Stimulated activated CD4-positive, alpha-beta T cell treated with anti-CD3 and anti-CD28 coated beads, Interleukin-4, amount 100 ng/mL, for 48 hours (primary cell): ENCODE data around the gene PDSS2.

Source experiments
- DNase-seq, 2 donors: peaks; one replicate each; pipeline ENCODE4 v3.0.0-alpha.2; 2020; ENCODE audit warnings: low read depth in 2 of 2

Gene PDSS2

DNA sequence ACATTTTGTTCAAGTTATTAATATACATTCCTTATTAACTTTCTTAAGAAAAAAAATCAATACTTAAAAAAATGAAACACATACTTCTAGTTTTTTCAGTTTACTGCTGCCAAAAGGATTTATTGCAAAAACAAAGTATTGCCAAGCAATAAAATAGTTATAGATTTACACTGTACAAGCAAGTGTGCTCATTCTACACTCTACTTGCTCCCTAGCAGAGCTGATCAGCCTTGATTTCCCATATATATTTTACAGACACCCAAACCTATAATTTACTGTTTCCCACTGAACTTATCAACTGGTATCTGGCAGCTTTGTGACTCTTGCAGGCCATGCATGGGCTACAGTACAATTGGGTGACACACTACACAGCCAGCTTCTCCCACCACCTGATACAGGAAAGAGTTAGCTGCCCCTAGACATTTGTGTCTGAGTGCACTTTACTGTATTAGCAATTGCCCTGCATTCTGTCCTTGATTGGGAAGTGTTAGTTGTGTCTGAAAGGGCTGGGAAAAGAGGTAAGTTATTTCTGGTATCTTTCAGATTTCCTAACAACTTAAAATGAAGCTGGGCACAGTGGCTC lies 188.1 kb downstream of the PDSS2 start:
- no peak for DNase-seq

DNA sequence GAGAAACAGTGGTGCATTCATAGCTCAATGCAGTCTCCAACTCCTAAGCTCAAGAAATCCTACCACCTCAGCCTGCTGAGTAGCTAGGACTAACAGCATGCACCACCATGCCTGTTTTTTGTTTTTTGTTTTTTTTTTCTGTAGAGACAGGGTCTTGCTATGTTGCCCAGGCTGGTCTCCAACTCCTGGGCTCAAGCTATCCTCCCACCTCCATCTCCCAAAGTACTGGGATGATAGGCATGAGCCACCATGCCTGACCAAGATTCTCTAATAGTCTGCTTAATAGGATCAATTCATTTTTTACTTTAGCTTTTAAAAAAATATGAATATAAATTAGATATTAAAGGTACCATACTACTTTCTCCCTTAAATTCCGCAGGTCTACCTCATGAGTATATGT lies 191.7 kb downstream of the PDSS2 start:
- DNase-seq: no peak

DNA sequence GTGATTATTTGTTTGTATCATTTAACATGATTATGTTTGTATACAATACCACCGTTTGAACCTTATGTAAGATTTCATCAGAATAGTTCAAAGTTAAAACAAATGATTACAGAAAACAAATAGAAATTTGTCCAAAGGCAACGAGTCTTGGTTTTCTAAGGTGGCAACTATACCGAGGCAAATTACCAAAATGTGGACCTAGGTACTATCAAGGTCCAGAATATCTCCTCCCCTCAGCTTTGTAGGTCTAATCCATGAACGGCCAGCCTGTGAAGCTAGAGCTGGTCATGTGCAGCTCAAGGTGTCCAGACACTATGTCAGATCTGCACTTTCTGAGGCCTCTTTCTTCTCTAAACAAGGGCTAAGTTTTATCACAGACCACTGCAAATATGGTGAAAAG lies 192.4 kb downstream of the PDSS2 start:
- DNase-seq: no peak

DNA sequence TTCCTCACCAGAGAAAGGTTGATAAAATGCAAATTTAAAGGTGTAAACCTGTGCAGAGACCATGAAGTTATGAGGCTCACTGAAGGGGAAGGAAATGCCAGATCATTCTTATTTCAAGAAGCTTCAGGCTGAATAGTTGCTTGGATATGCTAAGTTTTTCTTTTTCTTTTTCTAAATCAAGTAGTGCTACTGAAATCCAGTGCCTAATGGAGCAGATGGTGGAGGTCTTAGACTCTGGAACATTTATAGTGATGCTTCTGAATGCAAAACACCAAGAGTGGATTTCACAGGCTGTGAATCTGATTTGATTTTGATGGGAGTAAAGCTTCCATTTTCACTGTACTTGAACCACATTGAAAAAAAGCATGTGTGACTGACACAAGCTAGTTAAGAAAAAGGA lies 192.8 kb downstream of the PDSS2 start:
- no peak for DNase-seq

DNA sequence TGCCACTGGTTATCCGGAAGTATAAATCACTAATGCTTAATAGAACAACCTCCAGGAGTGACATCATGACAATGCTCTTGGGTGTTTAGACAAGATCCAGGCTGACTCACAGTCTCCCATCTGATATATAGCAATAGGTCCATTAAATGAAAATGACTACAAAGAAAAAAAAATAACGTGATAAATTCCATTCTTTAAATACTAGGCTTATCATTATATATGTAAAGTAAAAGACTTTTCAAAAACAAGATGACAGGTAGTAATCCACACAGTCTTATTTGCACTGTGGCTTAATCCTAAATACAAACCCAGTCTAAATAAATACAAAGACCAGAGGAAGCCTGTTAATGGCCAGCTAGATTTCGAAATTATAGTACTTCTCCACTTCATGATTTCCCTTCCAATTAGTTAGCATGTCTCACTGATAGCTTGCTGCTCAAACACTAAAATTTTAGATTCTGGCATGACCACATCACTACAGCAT lies 195.0 kb downstream of the PDSS2 start:
- DNase-seq: no peak

DNA sequence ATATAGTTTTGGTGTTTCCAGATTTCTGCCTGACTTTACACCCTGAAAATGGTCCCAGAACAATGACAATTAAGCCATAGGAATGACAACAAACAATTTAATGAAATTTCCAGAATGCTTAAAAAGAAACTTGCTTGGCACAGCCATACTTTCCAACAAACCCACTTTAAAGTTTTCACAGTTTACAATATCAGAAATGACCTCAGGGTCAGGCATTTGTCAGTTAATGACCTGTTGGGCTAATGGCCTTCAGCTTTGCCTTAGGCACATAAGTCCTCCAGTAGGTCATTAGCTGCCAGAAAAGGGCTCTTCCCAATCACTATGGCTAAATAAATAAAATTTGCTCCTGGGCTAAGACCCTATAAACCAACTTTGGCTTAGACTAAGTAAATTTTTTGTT lies 199.4 kb downstream of the PDSS2 start:
- no peak for DNase-seq

DNA sequence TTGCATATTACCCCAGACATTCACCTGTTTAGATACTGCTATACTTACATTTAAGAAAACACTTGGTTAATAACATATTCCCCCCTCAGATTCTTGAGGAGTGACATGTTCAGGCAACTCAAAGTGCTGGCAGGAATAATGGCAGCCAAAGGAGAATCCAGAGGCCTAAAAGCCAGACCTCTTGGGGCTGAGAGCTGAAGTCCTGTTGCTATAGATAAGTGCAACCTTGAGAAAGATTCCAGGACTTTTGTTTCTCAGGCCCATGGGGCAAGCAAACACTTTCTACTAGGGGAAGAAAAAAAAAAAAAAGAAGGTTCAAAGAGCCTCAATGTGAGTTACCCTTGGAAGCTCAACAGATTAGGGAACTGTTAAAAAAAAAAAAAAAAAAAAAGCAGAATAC lies 211.2 kb downstream of the PDSS2 start:
- no peak for DNase-seq

DNA sequence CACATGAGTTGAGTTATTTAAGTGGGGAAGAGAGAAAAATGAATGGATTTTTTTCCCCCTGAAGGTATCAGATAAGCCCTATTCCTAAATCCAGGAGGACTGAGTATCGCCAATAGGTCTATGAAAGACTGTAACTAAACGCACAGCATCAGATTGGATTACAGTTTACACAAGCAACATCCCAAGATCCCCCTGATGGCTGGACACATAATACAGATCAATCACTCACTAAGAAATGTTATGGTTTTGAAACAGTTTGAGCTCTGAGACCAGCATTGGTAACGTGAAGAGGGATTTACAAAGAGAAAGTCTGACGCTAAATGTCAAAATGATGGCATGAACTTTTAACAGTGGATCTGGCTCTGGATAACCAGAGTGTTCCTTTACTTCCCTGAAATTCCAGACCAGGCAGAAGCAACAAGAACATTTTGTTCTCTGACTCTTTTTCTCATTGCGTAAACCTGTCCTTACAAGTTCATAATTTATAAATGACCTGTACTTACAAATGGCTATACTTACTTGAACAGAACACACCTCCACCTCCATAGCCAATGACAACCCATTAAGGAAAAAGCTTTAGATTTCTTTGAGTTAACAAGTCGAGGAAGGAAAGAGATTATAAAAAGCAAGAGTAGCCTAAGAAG lies 212.3 kb downstream of the PDSS2 start:
- no peak for DNase-seq

DNA sequence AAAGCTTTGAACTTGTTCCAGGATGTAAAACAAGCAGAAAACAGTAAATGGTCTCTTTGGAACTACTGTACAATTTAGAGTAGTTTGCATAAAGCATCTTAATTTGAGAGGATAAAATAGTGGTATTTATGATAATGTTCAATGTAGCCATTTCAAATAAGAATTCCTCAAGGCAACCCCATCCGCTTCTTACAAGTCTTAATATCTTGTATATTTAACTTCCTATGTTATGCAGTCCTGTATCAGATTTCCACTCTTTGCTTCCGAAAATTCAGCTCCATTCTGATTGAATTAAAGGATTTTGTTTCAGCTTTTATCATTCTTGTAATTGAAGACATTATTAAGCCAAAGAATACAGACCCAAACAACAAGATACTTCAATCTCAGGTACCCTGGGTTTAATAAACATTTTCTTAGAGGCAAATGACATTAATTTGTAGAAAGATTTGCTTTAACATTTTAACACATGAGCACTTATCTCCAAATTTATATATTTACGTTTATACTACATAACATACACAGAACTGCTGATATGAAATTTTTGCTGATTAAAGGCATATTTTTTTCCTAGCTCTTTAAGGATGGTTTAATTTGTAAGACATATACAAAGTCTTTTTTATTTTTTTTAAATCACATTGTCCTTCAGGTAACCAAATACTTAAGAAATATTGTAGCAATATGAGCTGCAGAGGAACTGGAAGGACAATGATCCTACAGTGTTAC lies 213.0 kb downstream of the PDSS2 start:
- no peak for DNase-seq

DNA sequence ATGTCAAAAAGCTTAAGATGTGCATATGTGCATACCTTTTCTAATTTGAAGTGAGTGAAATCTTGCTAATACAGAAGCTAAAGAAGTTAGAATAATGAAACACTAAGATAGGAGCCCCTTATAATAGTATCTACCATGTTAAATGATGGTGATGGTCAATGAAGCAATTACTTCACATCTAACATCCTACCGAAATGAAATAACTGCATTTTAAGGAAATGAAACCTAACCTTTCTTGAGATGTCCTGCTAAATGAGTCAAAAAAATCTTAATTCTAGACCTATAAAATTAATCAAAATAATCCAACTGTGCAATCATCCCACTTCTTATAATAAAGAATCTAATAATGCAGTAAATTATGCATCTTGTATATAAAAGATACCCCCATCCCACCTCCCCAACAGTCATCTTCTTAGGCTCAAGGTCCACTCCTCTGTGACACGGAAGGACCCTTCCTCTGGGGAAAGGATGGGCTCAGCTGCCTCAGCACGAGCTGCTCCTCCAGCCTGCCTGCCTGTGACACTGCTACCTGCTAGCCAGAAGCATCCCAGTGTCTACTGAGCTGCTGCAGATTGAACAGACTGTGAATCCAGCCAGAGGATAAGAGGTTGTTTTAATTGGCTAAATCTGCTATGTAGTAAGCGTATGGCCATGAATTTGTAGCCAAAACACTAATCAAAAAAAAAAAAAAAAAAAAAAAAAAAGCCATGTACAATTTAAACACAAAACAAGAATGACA lies 214.5 kb downstream of the PDSS2 start:
- DNase-seq: no peak

DNA sequence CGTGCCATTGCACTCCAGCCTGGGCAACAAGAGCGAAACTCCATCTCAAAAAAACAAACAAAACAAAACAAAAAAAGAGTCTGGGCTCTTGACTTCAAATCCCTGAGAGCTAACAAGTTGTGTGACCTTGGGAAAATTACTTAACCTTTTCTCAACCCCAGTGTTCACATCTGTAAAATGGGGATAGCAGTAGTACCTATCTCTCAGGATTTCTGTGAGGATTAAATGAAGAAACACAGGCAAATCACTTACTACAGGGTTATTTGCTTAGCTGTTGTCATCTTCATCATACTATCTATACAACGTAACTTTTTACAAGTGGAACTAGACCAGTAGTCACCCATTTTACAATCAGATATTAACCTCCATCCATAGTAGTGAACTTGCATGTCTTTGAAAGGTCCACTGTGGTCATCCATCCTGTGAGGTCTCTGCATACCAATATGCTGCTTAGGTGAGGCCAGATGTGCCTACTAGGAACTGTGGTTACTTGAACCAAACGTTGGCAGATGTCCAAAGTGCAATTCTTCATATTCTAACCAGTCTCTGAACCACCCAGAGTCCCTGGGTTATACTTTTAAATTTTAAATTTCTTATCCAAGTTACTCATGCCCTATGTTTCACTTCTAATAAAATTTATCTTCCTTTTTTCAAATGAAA lies 215.2 kb downstream of the PDSS2 start:
- no peak for DNase-seq

DNA sequence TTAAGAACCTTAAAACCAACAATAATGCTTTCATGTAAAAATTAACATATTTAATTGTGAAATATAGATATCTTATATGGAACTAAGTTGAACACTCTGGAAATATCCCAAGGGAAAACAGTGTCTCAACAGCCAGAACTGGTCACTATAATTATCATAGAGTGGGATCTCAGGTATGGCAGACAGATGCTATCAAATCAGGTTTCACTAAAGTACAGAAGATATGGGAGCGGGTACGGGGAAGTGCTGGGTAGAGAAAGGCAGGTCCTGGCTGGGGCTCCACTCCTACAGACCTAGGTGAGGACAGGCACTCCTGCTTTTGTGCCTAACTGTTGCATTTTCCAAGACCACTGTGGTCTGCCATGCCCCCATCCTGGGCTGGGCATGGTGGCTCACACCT lies 215.9 kb downstream of the PDSS2 start:
- DNase-seq: no peak

DNA sequence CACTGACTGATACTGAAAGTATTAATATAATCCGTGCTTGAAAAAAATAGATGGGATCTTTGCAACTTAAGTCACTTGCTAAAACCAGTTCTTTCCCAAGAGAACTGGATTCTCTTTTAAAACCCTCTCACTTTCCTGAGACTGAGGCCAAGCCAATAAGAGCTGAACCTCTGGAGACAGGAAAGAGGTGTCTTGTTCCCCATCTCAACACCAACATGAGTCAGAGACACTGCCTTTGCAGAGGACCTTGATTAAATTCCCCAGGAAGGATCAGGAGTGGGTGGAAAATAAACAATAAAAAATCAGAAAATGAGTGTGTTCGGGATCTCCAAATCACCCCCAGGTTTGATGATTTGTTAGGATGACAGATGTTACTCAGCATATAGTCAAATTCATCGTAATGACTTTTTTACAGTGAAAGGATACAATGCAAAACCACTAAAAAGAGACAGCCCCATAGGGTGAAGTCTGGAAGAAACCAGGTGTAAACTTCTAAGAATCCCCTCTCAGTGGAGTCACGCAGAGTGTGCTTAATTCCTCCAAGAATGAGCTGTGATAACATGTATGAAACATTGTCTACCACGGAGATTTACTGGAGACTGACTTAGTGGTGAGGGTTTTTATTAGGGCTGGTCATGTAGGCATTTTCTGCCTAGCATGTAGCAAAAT lies 221.2 kb downstream of the PDSS2 start:
- no peak for DNase-seq

DNA sequence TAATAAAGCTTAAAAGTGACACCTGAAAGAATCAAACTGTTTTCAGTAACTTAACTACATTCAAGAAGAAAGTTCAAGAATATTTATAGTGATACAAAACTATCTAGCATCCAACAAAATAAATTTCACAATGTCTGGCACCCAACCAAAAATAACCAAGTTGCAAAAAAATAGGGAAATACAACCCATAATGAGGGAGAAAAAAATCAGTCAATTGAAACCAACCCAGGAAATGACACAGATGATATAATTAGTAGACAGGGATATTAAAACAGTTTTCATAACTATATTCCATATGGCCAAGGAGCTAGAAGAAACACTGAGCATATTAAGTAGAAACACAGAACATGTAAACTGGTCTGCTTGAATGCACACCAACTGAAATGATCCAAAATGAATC lies 223.9 kb downstream of the PDSS2 start:
- no peak for DNase-seq

DNA sequence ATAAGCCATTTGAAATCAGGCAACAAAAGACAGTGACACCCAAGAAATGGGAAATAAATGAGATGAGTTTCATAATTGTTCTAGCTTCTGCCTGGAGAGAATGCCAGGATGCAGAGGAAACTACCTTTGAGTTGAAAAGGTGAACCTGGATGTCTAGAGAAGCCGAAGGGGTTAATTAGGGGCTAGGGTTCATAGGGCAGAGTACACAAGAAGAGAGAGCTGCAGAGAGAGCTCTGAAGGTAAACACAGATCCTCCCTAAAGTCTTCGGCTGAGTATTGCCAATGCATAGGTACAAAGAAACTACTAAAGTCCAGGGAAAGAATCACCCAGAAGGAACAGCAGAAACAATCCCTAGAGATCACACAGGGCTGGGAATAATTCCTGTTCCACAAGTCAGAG lies 224.4 kb downstream of the PDSS2 start:
- no peak for DNase-seq

DNA sequence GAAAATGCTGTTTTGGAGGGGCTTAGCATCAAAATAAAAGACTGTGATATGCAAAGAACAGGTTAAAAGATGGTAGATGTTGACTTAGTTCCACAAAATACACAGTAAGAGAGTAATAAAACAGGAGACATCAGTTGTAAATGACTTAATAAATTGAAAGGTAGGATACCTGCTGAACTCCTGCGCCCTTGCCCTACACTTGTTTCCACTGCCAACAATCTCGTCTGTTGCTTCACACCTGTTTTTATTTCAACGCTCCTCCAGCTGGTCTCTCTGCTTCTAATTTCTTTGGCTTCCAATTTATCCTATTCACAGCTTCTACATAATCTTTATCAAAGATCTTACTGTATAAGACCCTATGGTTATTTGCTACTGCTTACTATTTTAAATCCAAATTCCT lies 228.1 kb downstream of the PDSS2 start:
- DNase-seq: no peak

DNA sequence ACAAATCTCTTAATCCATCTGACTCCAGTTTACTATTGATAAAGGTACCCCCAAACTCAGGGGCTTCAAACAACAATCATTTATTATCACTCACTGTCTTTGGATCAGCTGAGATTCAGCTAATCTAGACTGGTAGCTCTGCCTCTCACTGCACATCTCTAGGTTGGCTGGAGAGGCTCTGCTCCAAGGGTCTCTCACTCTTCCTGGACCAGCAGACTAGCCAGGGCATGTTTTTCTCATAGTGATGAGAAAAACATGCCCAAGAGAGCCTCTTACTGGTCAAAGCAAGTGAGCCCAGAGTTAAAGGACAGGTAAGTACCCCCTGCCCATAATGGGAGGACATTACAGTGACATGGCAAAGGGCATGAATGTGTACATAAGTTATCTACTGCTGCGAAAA lies 228.9 kb downstream of the PDSS2 start:
- no peak for DNase-seq

DNA sequence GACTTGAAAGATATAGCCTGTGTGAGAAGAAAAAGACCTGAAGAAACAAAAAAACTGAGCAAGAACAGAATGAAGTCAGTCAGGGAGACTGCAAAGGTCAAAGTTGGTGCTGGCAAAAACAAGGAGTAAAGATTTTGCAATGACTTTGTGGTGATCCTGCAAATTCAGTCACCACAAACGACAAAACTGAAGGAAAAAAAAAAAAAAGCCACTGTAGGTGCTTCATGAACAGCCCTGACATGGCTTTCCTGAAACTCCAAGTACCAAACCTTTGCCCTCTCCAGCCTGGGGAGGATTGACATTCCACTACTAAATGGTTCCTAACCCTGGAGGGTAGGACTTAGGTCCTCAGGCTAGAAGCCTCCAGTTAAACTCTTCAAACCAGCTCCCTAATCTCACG lies 229.3 kb downstream of the PDSS2 start:
- DNase-seq: no peak

DNA sequence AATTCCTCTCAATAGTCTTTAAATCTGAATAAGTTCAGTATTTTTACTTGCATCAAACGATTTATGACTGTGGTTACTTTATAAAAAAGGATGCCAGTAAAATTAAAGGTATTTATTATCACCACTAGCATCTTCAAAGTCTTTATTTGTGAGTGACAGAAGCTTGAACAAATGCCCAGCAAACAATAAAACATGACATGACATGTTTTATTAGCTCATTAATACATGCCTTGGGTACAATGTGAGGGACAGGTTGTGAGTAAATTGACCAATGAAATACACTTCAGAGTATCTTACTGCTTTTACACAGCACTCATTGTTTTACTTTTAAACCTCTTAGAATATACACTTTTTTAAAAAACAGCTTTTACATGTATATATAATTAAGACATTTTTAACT lies 230.6 kb downstream of the PDSS2 start:
- DNase-seq: no peak

DNA sequence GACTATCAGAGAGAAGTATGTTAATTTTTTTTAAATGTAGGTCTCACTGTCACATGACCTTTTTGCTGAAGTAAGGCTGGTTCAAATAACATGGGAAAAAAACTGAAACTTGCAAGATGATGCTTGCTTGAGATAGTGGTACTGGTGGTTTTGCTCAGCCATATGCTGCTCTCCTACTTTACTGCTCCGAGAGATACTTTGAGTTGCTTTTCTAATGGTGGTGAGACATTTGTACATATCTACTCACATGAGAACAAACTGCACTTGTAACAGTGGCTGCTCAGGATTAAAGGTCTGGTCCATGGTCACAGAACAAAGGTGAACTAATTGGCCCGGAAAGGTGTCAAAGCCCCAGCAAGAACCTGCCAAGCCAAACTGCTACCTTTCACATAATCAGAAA lies 237.8 kb downstream of the PDSS2 start:
- no peak for DNase-seq

DNA sequence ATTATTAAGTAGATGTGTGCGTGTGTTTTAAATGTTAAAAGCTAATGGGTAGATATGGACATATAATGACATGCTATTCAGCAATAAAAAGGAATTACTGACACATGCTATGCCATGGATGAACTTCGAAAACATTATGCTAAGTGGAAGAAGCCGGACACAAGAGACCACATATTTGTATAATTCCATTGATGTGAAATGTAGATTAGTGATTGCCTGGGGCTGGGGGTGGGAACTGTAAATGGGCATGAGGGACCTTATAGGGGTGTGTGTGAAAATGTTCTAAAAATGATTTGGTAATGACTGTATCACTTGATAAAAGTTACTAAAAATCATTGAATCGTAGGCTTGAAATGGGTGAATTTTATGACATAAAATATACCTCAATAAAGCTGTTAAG lies 239.5 kb downstream of the PDSS2 start:
- no peak for DNase-seq

DNA sequence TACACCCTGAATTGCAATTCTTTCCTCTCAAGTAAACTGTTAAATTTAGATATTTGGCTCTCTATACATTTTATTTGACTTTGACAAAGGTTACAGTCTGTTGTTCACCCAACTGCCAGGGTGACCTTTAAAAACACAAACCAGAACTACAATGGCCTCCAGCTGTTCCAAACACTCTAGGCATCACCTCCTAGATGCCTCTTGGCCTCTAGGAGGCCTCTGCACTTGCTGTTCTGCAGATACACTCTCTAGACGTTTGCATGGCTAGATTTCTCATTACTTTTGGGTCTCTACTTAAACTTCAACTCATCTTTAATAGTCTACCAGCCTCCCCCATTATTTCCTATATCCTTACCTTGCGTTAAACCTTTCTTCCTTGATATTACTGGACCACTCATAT lies 241.2 kb downstream of the PDSS2 start:
- DNase-seq: no peak
